Measurements from ENCODE around the gene H19.

Gene H19

DNA sequence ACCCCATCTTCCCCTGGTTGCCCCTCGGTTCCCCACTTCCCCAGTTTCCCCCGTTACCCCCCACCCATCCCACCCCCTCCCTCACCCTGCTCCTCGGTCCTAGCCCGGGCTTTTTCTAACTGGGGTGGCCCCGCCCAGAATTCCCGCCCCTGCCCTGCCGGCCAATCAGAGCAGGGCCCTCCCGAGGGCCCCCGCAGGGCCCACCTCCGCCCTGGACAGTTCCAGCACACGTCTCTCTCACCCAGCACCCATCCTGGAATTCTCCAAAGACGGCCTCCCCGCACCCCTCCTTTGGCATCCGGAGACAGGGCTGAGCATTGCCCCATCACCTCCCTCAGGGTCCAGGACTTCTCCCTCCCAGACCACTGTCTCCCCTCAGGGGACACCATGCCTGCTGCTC lies at the start of gene H19:
Gene H19 (minus strand): TSS at position 88 of the 400 bp plus-strand sequence.
- no peak within 1 kb of the TSS for H3K4me3 Mint-ChIP-seq
- H3K36me3 Mint-ChIP-seq, result no peaks in the 10 kb centered on the region
- H3K27ac Mint-ChIP-seq, result no peak within 1 kb of the TSS
- ATAC-seq (replicated peaks) (no peak), DNase-seq (no peak)
- no peaks in the 10 kb centered on the region for H3K27me3 Mint-ChIP-seq
- no peaks in the 10 kb centered on the region for H3K9me3 Mint-ChIP-seq
- H3K4me1 Mint-ChIP-seq, result no peaks in the 10 kb centered on the region

DNA sequence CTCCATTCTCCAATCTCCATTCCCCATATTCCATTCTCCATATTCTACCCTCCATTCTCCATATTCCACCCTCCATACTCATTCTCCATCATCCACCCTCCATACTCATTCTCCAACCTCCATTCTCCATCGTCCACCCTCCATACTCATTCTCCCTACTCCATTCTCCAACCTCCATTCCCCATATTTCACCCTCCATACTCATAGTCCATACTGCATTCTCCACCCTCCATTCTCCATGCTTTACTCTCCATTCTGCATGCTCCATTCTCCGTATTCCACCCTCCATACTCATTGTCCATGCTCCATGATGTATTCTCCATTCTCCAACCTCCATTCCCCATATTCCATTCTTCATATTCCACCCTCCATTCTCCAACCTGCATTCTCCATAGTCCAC lies 44.3 kb upstream of the H19 start:
- H3K27ac Mint-ChIP-seq, result no peak overlapping the region
- H3K4me1 Mint-ChIP-seq, result no peaks in the 10 kb centered on the region
- H3K27me3 Mint-ChIP-seq, result no peaks in the 10 kb centered on the region
- H3K9me3 Mint-ChIP-seq, result no peaks in the 10 kb centered on the region
- H3K36me3 Mint-ChIP-seq, result no peaks in the 10 kb centered on the region
- no peak for DNase-seq
- ATAC-seq (replicated peaks), result no peak
- no peak overlapping the region for H3K4me3 Mint-ChIP-seq

DNA sequence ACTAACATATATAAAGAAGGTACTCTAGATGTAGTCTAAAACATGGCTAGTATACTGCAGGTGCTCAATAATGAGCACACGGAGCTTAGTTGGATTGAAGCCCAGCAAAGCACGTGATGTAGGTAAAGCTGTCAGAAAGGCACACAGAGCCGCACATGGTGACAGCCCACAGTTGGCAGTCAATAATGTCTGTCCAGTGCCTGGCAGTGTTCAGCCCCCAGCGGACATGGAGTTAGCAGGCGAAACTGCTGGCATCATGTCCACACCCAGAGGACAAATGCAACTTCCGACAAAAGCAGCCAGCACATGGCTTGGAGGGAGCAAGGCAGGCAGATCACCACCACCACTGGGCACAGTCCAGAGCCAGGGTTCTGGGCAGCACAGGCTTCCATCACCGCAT lies 43.5 kb upstream of the H19 start:
- no peak overlapping the region for H3K4me3 Mint-ChIP-seq
- H3K9me3 Mint-ChIP-seq, result no peaks in the 10 kb centered on the region
- DNase-seq (no peak), ATAC-seq (replicated peaks) (no peak)
- H3K27ac Mint-ChIP-seq, result no peak overlapping the region
- H3K27me3 Mint-ChIP-seq, result no peaks in the 10 kb centered on the region
- H3K4me1 Mint-ChIP-seq, result no peaks in the 10 kb centered on the region
- H3K36me3 Mint-ChIP-seq, result no peaks in the 10 kb centered on the region

DNA sequence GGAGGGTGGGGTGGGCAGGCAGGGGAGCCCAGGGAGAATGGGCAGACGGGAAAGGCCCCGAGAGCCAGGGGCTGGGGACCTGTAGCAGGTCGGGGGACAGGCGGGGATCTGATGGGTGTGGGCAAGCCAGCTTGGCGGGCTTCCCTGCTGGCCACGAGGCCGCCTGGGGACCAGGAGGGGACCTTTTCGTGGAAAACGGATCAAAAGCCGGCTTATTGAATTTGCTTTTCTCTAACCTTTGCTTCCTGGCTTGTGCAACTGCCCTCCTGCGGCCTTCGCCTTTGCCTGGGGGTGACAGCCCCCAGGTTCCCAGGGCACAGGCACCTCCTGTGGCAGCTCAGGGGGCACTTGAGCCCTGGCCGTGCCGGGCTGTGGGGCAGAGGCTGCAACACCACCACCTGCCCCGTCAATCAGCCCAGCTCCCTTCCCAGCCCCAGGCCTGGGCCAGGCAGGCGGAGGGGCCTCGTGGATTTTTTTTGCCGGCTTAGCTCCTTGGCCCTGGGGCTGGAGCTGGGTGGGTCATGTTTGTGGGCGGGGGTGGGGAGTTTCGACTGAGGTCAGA lies 41.6 kb upstream of the H19 start:
- Mint-ChIP-seq H3K4me1 (no peaks in the 10 kb centered on the region), H3K9me3 (no peaks in the 10 kb centered on the region), H3K4me3 (no peak overlapping the region), H3K27me3 (no peaks in the 10 kb centered on the region), H3K27ac (no peak overlapping the region), H3K36me3 (no peaks in the 10 kb centered on the region)
- DNase-seq, result no peak
- no peak for ATAC-seq (replicated peaks)

DNA sequence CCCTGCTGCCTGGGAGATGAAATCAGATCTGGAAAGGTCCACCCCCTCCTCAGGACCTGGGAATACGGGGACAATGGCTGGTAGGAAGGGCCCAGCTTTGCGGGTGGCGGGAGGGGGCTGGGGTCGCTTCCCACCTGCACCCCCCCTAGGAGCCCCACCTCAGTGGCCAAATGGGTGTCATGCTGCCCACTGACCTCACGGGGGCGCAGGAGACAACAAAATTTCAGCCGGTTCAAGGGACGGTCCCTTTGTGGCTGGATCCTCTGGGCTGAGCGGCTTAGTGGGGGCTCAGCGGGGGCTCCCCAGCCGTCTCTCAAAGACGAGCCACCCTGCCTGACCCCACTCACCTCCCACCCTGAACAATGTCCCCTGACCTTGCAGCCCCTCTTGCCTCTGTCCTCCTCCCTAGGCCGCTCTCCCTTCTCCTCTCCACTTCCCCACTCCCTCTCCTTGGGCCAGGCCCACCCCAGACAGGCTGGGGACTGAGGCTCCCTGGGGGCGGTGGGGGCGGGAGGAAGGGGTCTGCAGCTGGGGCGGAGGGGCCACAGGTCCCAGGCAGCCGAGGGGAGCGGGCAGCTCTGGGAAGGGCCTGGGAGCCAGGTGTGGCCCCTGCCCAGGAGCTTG lies 39.3 kb upstream of the H19 start:
- ATAC-seq (replicated peaks), result peak; percentile 68 to 76
- H3K27me3 Mint-ChIP-seq, result no peaks in the 10 kb centered on the region
- H3K9me3 Mint-ChIP-seq, result no peaks in the 10 kb centered on the region
- no peaks in the 10 kb centered on the region for H3K36me3 Mint-ChIP-seq
- H3K4me3 Mint-ChIP-seq, result no peak overlapping the region
- H3K27ac Mint-ChIP-seq, result no peak overlapping the region
- no peaks in the 10 kb centered on the region for H3K4me1 Mint-ChIP-seq
- DNase-seq, result no peak

DNA sequence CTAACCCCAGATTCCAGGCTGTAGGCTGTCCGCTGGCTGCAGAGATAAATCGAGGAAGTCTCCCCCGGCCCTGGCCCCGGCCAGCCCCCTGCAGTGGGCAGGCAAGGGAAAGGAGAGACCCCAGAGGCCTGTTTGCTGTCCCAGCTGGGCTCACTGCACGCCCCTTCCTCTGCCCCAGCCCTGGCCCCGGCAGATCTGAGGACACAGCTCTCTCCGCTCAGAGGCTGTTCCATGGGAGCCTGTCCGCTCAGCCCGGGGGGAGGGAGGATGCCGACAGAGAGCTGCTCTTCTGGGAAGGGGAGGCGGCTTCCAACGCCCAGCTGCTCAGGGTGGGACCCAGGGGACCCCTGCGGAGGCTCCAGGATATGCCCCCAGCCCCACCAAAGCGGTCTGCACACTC lies 37.7 kb upstream of the H19 start:
- Mint-ChIP-seq H3K4me1 (no peaks in the 10 kb centered on the region), H3K36me3 (no peaks in the 10 kb centered on the region), H3K27ac (no peak overlapping the region), H3K9me3 (no peaks in the 10 kb centered on the region), H3K27me3 (no peaks in the 10 kb centered on the region), H3K4me3 (no peak overlapping the region)
- ATAC-seq (replicated peaks) (no peak), DNase-seq (no peak)

DNA sequence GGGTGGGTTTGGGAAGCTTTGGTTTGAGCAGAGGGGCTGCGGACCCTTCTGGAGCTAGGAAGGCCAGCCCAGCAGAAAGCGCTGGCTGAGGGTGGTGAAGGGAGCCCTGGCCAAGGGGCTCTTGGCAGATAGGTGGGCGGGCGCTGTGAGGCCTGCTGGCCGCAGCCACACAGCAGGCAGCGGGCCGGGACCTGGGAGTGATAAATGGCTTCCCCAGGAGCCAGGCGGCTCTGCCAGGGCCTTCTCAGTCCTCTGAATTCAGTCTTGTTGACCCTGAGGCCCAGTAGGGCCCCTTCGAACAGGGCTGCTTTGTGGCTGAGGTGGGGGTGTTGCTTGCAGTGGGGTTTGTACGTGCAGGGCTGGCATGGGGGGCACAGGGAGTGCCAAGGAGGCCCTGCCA lies 33.4 kb upstream of the H19 start:
- no peaks in the 10 kb centered on the region for H3K9me3 Mint-ChIP-seq
- no peak overlapping the region for H3K4me3 Mint-ChIP-seq
- H3K27ac Mint-ChIP-seq, result no peak overlapping the region
- H3K27me3 Mint-ChIP-seq, result no peaks in the 10 kb centered on the region
- DNase-seq (no peak), ATAC-seq (replicated peaks) (no peak)
- H3K36me3 Mint-ChIP-seq, result no peaks in the 10 kb centered on the region
- H3K4me1 Mint-ChIP-seq, result no peaks in the 10 kb centered on the region

DNA sequence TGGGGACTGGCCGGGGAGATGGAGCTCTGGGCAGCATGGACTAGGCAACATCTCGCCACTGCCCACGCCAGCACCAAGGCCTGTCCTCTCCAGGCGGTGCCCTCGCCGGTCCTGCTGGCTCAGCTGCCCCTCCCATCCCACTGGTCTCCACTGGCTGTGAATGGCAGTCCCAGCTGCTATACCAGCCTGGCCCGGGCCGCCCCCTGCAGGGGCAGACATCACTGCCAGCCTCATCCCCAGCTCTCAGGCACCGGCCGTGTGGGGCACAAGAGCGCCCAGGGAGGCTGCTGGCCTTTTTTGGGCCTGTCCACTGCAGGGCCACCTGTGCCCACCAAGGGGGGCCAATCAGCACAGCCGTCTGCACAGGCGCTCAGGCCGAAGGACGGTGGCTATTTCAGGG lies 30.1 kb upstream of the H19 start:
- H3K4me1 Mint-ChIP-seq, result no peaks in the 10 kb centered on the region
- ATAC-seq (replicated peaks) (no peak), DNase-seq (no peak)
- H3K27me3 Mint-ChIP-seq, result no peaks in the 10 kb centered on the region
- no peak overlapping the region for H3K27ac Mint-ChIP-seq
- H3K36me3 Mint-ChIP-seq, result no peaks in the 10 kb centered on the region
- no peaks in the 10 kb centered on the region for H3K9me3 Mint-ChIP-seq
- no peak overlapping the region for H3K4me3 Mint-ChIP-seq

DNA sequence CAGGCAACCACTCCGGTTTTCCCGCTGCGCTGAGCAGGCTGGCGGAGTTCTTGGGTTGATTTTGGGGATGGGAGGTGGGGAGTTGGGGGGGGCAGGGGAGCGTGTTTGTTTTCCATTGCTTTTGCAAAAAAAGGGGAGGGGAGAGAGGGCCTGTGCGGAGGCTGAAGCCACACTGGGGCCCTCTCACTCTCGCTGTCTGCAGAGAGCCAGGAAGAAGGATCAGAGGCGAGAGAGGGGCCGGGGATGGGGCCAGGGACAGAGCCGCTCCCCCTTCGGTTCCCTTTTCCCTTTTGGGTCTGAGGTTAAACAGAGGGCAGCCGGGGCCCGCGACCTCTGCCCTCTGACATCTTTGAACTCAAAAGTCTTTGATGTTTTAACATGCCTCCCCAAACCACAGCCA lies 17.4 kb upstream of the H19 start:
- Mint-ChIP-seq H3K27me3 (no peaks in the 10 kb centered on the region), H3K36me3 (no peaks in the 10 kb centered on the region), H3K4me1 (no peaks in the 10 kb centered on the region), H3K4me3 (no peak overlapping the region), H3K9me3 (no peaks in the 10 kb centered on the region), H3K27ac (no peak overlapping the region)
- no peak for ATAC-seq (replicated peaks)
- no peak for DNase-seq

DNA sequence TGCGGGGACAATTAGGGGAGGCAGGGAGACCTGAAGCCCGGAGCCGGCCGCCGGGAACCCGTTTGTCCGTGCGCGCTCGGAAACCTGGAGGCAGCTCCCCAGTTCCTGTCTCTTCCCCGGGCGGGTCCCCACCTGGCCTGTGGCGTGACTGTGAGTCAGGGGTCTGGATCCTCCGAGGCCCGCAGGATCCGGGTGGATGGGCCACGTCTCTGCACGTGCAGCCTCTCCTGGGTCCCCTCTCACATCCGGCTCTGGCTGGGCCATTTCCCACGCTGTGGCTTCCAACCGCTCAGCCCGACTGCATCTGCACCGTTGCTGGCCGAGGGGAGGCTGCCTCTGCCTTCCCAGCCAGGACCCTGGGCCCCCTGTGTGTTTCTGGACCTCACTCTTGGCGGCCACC lies 14.8 kb upstream of the H19 start:
- no peaks in the 10 kb centered on the region for H3K27me3 Mint-ChIP-seq
- no peak for ATAC-seq (replicated peaks)
- no peaks in the 10 kb centered on the region for H3K36me3 Mint-ChIP-seq
- no peaks in the 10 kb centered on the region for H3K9me3 Mint-ChIP-seq
- no peak overlapping the region for H3K27ac Mint-ChIP-seq
- no peak for DNase-seq
- H3K4me3 Mint-ChIP-seq, result no peak overlapping the region
- H3K4me1 Mint-ChIP-seq, result no peaks in the 10 kb centered on the region

DNA sequence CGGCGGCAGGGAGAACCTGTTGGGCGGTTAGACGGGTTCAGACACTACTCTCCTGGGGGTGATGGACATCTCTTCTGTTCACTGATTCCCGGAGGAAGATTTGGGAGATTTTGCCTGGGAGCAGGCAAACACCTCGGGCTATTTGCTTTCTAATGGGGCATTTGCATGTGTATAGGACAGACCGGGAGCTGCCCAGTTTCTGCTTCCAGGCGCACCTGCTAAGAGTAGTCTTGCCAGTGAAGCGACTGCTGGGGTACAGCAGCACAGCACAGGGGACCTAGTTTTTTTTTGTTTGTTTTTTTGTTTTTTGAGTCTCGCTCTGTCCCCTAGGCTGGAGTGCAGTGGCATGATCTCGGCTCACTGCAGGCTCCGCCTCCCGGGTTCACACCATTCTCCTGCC lies 6.8 kb upstream of the H19 start:
- H3K9me3 Mint-ChIP-seq, result no peaks in the 10 kb centered on the region
- no peak overlapping the region for H3K4me3 Mint-ChIP-seq
- H3K27ac Mint-ChIP-seq, result no peak overlapping the region
- H3K4me1 Mint-ChIP-seq, result no peaks in the 10 kb centered on the region
- ATAC-seq (replicated peaks) (no peak), DNase-seq (no peak)
- no peaks in the 10 kb centered on the region for H3K27me3 Mint-ChIP-seq
- H3K36me3 Mint-ChIP-seq, result no peaks in the 10 kb centered on the region

DNA sequence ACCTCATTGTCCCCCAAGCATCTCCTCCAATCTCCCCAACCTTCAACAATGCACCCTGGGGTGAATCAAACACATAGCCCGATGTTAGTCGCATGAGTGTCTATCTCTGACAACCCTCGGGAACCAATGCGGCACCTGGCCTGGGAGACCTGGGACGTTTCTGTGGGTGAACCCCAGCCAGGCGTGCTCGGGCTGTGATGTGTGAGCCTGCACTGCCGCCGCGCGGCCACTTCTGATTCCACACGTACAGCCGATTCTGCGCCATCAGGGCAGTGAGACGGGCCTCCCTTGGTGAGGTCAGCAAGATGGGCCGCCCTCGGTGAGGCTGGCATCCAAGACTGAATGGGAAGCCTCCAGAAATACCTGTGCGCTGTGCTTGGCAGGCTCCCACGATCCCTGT lies 5.2 kb upstream of the H19 start:
- ATAC-seq (replicated peaks), result peak; percentile 62 to 72
- H3K27ac Mint-ChIP-seq, result no peak overlapping the region
- DNase-seq, result no peak
- H3K36me3 Mint-ChIP-seq, result no peaks in the 10 kb centered on the region
- no peaks in the 10 kb centered on the region for H3K4me1 Mint-ChIP-seq
- no peaks in the 10 kb centered on the region for H3K27me3 Mint-ChIP-seq
- no peak overlapping the region for H3K4me3 Mint-ChIP-seq
- H3K9me3 Mint-ChIP-seq, result no peaks in the 10 kb centered on the region

DNA sequence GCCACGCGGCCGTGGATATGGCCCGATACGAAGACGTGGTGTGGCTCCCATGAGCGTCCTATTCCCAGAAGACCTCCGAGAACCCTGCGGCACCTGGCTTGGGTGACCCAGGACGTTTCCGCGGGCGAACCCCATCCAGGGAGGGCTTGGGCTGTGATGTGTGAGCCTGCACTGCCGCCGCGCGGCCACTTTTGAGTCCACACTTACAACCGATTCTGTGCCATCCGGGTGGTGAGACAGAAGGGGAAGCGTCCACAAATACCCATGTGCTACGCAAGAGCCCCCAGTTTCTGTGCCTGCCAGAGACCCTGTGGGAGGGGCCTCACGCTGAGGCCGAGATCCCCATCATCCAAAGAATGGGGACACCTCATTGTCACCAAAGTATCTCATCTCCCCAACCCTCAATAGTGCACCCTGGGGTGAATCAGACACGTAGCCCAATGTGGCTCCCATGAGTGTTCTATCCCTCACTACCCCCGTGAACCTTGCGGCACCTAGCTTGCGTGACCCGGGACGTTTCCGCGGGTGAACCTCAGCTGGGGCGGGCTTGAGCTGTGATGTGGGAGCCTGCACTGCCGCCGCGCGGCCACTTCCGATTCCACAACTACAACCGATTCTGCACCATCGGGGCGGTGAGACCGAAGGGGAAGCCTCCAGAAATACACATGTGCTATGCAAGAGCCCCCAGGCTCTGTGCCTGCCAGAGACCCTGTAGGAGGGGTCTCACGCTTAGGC lies 4.6 kb upstream of the H19 start:
- DNase-seq, result no peak
- Mint-ChIP-seq H3K4me1 (no peaks in the 10 kb centered on the region), H3K27me3 (no peaks in the 10 kb centered on the region), H3K36me3 (no peaks in the 10 kb centered on the region), H3K27ac (no peak overlapping the region), H3K9me3 (no peaks in the 10 kb centered on the region), H3K4me3 (no peak overlapping the region)
- ATAC-seq (replicated peaks), result peak; percentile 58 to 60

DNA sequence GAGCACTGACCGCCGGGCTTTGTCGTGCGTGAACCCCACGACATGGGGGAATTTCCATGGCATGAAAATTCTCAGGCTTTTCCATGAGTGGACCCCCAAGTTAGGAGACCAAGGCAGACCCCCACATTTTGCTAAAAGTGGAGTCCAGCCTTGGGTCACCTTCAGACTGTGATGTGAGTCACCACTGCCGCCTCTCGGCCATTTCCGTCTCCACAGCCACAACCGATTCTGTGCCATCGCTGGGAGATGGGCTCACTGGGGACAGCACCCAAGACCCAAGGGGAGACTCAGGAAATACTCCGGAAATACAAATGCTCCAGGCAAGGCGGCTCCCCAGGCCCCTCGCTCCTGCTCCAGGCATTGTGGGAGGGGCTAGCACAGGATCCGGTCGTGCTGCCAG lies 1.2 kb upstream of the H19 start:
- Mint-ChIP-seq H3K27me3 (no peaks in the 10 kb centered on the region), H3K4me3 (no peak overlapping the region), H3K27ac (no peak overlapping the region), H3K4me1 (no peaks in the 10 kb centered on the region), H3K36me3 (no peaks in the 10 kb centered on the region), H3K9me3 (no peaks in the 10 kb centered on the region)
- ATAC-seq (replicated peaks), result no peak
- DNase-seq, result no peak

DNA sequence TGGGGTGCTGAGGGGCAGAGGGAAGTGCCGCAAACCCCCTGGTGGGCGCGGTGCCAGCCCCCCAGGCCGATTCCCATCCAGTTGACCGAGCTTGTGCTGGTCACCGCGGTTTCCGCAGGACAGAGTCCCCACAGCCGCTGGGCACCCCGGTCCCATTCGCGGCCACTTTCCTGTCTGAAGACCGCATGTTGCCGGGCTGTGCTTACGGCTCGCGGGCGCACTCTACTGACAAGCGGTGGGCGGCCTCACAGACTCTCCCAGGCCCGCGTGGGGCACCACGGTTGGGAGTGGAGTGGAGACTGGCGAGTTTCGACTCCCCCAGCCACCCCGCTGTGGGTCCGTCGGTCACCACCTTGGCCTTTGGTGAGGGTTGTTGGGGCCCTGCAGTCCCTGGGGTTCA lies 648 bp upstream of the H19 start:
- ATAC-seq (replicated peaks) (peak in 1 of 2 donors; percentile 45), DNase-seq (no peak)
- Mint-ChIP-seq H3K9me3 (no peaks in the 10 kb centered on the region), H3K4me1 (no peaks in the 10 kb centered on the region), H3K27ac (no peak overlapping the region), H3K4me3 (no peak overlapping the region), H3K27me3 (no peaks in the 10 kb centered on the region), H3K36me3 (no peaks in the 10 kb centered on the region)

Data from stimulated activated naive B cell treated with anti-CD40 and anti-IgM and Interleukin-4, amounts not matched to agents 10 μg/mL and 1 μg/mL and 100 μg/mL, for 72 hours (primary cell).